Measurements from ENCODE around the gene KCNIP1.

- TF ChIP-seq CTCF (IDR thresholded peaks at IDR 0.05; ENCODE audit: insufficient read depth, low read length), result no peak
- no peak for TF ChIP-seq POLR2AphosphoS5 (IDR thresholded peaks at IDR 0.05; ENCODE audit: low read depth)
- no peak for TF ChIP-seq REST (IDR thresholded peaks at IDR 0.05; ENCODE audit: insufficient replicate concordance, low read depth)
Measured at GRCh38 chr5:170537451-170538095, 33.8 kb downstream of the KCNIP1 start.

All from HL-60 (cell line).